Nucleus accumbens (tissue), 56 donors: ENCODE measurements around the gene ACKR1.

Source experiments
- DNase-seq, 56 donors: peaks; one replicate each; lab custom pipeline; 2025; lab: John Stamatoyannopoulos, UW

Gene ACKR1

GRCh38 chr1:159218649-159219636 lies 14.3 kb downstream of the ACKR1 start:
- DNase-seq = no peak

GRCh38 chr1:159222075-159222865 lies 17.6 kb downstream of the ACKR1 start:
- no peak for DNase-seq

- no peak for DNase-seq
Measured at GRCh38 chr1:159223004-159223403, 18.3 kb downstream of the ACKR1 start.

- DNase-seq = no peak
Measured at GRCh38 chr1:159228554-159228953, 23.9 kb downstream of the ACKR1 start.

- DNase-seq = no peak
Measured at GRCh38 chr1:159229260-159229885, 24.7 kb downstream of the ACKR1 start.

GRCh38 chr1:159229896-159230295 lies 25.2 kb downstream of the ACKR1 start:
- no peak for DNase-seq

- DNase-seq = no peak
Measured at GRCh38 chr1:159239551-159240220, 35.0 kb downstream of the ACKR1 start.

GRCh38 chr1:159247266-159247665 lies 42.6 kb downstream of the ACKR1 start:
- no peak for DNase-seq

GRCh38 chr1:159248311-159248710 lies 43.6 kb downstream of the ACKR1 start:
- DNase-seq = no peak

GRCh38 chr1:159250638-159251216 lies 46.1 kb downstream of the ACKR1 start:
- DNase-seq = no peak
